CD14-positive monocyte (primary cell): ENCODE data around the gene CEP89. TPM values are rescaled to one million over a fixed set of nuclear protein-coding genes. Genes with fewer than 3 reads are reported as not detected.

Experiments used
- DNase-seq, 3 donors: peaks; one replicate each; pipeline ENCODE4 v3.0.0-alpha.2; 2011 to 2022
- H2AFZ ChIP-seq: 2 replicates; pipeline ENCODE4 v1.6.0; 2012; ENCODE audit warnings: mild to moderate bottlenecking, low read depth, low read length, inconsistent platforms; ENCODE audit not compliant: insufficient read depth, poor library complexity, severe bottlenecking
- H3K27ac ChIP-seq, 2 donors: 1 replicate in 1 of 2; 2 replicates in 1 of 2; pipeline ENCODE4 v1.5.1; 2012 to 2013; ENCODE audit warnings: low read length in 2 of 2, control low read depth in 1 of 2, inconsistent platforms in 1 of 2, low read depth in 1 of 2, mild to moderate bottlenecking in 1 of 2
- H3K27me3 ChIP-seq, 2 donors: one replicate each; pipeline versions ENCODE4 v1.6.0 to v1.6.1; 2011 to 2013; ENCODE audit warnings: low read length in 2 of 2; ENCODE audit not compliant: control insufficient read depth in 2 of 2, insufficient read depth in 2 of 2
- H3K36me3 ChIP-seq, 2 donors: replicated peaks in 1 of 2; 1 replicate in 1 of 2; 2 replicates in 1 of 2; pipeline versions ENCODE4 v1.5.1 to v1.6.1; 2012 to 2013; ENCODE audit warnings: low read length in 2 of 2, control low read depth in 1 of 2, inconsistent platforms in 1 of 2, mild to moderate bottlenecking in 1 of 2; ENCODE audit not compliant: insufficient read depth in 2 of 2, control insufficient read depth in 1 of 2
- H3K4me1 ChIP-seq, 2 donors: 1 replicate in 1 of 2; 2 replicates in 1 of 2; pipeline versions ENCODE4 v1.5.1 to v1.6.1; 2012 to 2013; ENCODE audit warnings: low read length in 2 of 2, control low read depth in 1 of 2, inconsistent platforms in 1 of 2, mild to moderate bottlenecking in 1 of 2, moderate library complexity in 1 of 2; ENCODE audit not compliant: insufficient read depth in 2 of 2, control insufficient read depth in 1 of 2
- H3K4me2 ChIP-seq: replicated peaks from 2 replicates; pipeline ENCODE3; 2012; ENCODE audit warnings: low read length, moderate library complexity, mild to moderate bottlenecking; ENCODE audit not compliant: poor library complexity, severe bottlenecking; ENCODE audit errors: extremely low read depth
- H3K4me3 ChIP-seq, 3 experiments: fragments of 200-600 bp in 1 of 3; sonication (generic) in 1 of 3; replicated peaks in 1 of 3; 1 replicate in 2 of 3; 2 replicates in 1 of 3; pipeline ENCODE4 v1.5.1; 2011 to 2013; ENCODE audit warnings: low read length in 3 of 3, mild to moderate bottlenecking in 3 of 3, control low read depth in 2 of 3, low read depth in 2 of 3, inconsistent platforms in 1 of 3, moderate library complexity in 1 of 3
- H3K79me2 ChIP-seq: 2 replicates; pipeline ENCODE4 v1.6.0; 2012; ENCODE audit warnings: mild to moderate bottlenecking, control low read depth, inconsistent platforms, low read length, moderate library complexity; ENCODE audit not compliant: insufficient read depth
- H3K9ac ChIP-seq: 2 replicates; pipeline ENCODE4 v1.6.0; 2017; ENCODE audit warnings: low read length, mild to moderate bottlenecking; ENCODE audit not compliant: insufficient read depth, poor library complexity, severe bottlenecking
- H3K9me3 ChIP-seq, 2 donors: replicated peaks in 1 of 2; 1 replicate in 1 of 2; 2 replicates in 1 of 2; pipeline versions ENCODE4 v1.5.1 to v1.6.1; 2012 to 2013; ENCODE audit warnings: low read length in 2 of 2, control low read depth in 1 of 2; ENCODE audit not compliant: control insufficient read depth in 1 of 2, insufficient read depth in 1 of 2
- H4K20me1 ChIP-seq: 2 replicates; pipeline ENCODE4 v1.6.0; 2012; ENCODE audit warnings: mild to moderate bottlenecking, low read length, control low read depth, moderate library complexity; ENCODE audit not compliant: insufficient read depth
- H3K27ac Mint-ChIP-seq, 7 donors: one replicate each; pipeline ENCODE4 v1.8.0; 2020; ENCODE audit warnings: mild to moderate bottlenecking in 7 of 7, mixed read lengths in 7 of 7, moderate library complexity in 6 of 7, inconsistent platforms in 2 of 7
- H3K27me3 Mint-ChIP-seq, 3 donors: one replicate each; pipeline ENCODE4 v1.8.0; 2021 to 2022; ENCODE audit warnings: low read depth in 3 of 3, mild to moderate bottlenecking in 3 of 3, mixed read lengths in 3 of 3, moderate library complexity in 3 of 3, inconsistent platforms in 1 of 3
- H3K36me3 Mint-ChIP-seq, 2 donors: one replicate each; pipeline ENCODE4 v1.8.0; 2020; ENCODE audit warnings: mixed read lengths in 2 of 2, inconsistent platforms in 1 of 2, mild to moderate bottlenecking in 1 of 2
- H3K4me1 Mint-ChIP-seq: one replicate; pipeline ENCODE4 v1.8.0; 2020; ENCODE audit warnings: mild to moderate bottlenecking, mixed read lengths
- H3K4me3 Mint-ChIP-seq, 2 donors: one replicate each; pipeline ENCODE4 v1.8.0; 2020; ENCODE audit warnings: mild to moderate bottlenecking in 2 of 2, mixed read lengths in 2 of 2, moderate library complexity in 1 of 2
- H3K9me3 Mint-ChIP-seq, 7 donors: one replicate each; pipeline ENCODE4 v1.8.0; 2020 to 2022; ENCODE audit warnings: mixed read lengths in 7 of 7, mild to moderate bottlenecking in 6 of 7, moderate library complexity in 6 of 7, inconsistent platforms in 2 of 7
- whole genome bisulfite sequencing: methylation state at CpG from one replicate; pipeline ENCODE4 v1.1.5; 2013; ENCODE audit warnings: missing lambda C conversion rate; ENCODE audit not compliant: insufficient coverage; 5-methylcytosine and 5-hydroxymethylcytosine counted together
- intact Hi-C, 2 donors: fragments of 100-400 bp; cut with micrococcal nuclease; formaldehyde crosslinking; loops; one replicate each; pipeline versions ENCODE4 v1.15.0 to v1.15.1; 2023
- polyA plus RNA-seq, 3 donors: library from polyadenylated mRNA; depleted of rRNA in 1 of 3; unstranded in 2 of 3; stranded (reverse) in 1 of 3; fragments of 300-500 nt in 2 of 3; fragments of >200 nt in 1 of 3; fragmentation: Illumina TruSeq in 2 of 3; gene quantifications; 1 replicate in 2 of 3; 2 replicates in 1 of 3; pipeline ENCODE4 v1.2.3, GENCODE V29; 2012 to 2021
- TF ChIP-seq, protein P1 (sequence below): fragments of 200-600 bp; IDR thresholded peaks from one replicate; pipeline ENCODE4 v1.8.0; 2022; ENCODE audit warnings: antibody characterized with exemption, mild to moderate bottlenecking

Gene CEP89
- polyA plus RNA-seq, 3 donors = 4.6 to 6.5 (median 4.7) TPM

DNA sequence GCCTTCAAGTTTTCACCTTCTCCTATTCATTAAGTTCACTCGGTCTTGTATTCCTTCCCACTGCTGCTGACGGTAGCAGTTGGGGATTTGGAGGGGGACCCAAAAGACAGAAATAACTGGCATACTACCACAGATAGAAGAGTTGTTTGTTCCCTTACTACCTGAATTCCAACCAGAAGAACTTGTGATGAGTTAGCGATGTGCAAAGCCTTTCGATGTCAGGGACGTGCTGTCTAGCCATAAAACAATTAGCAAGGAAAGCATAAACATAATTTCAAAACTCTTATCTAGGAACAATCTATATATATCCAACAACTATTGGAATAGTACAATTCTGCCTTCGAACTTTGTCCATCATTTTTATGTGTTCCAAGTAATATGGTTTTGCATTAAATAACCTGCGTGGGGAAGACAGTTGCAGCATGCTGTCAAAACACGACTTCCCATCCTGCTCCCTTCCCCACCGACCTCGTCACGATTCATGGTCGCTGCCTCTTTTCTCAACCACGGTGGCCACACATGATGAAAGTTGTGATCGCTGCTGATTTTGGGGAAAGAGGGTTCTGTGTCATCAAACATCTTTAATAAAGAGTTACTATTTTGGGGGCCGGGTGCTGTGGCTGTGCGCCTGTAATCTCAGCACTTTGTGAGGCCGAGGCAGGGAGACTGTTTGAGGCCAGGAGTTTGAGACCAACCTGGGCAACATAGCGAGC, 98.4 kb downstream of the CEP89 start:
- WGBS = 89% methylated on average over 5 of the region's 18 CpGs
- TF ChIP-seq, protein P1, sequence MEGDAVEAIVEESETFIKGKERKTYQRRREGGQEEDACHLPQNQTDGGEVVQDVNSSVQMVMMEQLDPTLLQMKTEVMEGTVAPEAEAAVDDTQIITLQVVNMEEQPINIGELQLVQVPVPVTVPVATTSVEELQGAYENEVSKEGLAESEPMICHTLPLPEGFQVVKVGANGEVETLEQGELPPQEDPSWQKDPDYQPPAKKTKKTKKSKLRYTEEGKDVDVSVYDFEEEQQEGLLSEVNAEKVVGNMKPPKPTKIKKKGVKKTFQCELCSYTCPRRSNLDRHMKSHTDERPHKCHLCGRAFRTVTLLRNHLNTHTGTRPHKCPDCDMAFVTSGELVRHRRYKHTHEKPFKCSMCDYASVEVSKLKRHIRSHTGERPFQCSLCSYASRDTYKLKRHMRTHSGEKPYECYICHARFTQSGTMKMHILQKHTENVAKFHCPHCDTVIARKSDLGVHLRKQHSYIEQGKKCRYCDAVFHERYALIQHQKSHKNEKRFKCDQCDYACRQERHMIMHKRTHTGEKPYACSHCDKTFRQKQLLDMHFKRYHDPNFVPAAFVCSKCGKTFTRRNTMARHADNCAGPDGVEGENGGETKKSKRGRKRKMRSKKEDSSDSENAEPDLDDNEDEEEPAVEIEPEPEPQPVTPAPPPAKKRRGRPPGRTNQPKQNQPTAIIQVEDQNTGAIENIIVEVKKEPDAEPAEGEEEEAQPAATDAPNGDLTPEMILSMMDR = no peak
- DNase-seq = no peak
- Mint-ChIP-seq H3K4me1 (no peaks in the 10 kb centered on the region), H3K9me3 (peaks cover 0 to 2% (median 0%) of the 10 kb centered on the region in 7 donors), H3K4me3 (no peak overlapping the region), H3K36me3 (peaks cover 0 to 3% of the 10 kb centered on the region in 2 donors), H3K27ac (no peak overlapping the region), H3K27me3 (peaks cover 2 to 6% (median 2%) of the 10 kb centered on the region in 3 donors)
- Histone ChIP-seq H2AFZ (no peak overlapping the region), H3K27ac (no peak overlapping the region), H3K4me3 (no peak overlapping the region), H3K4me1 (no peaks in the 10 kb centered on the region), H3K36me3 (no peaks in the 10 kb centered on the region), H3K79me2 (no peaks in the 10 kb centered on the region), H3K27me3 (no peaks in the 10 kb centered on the region), H3K9ac (no peak overlapping the region), H4K20me1 (no peaks in the 10 kb centered on the region), H3K9me3 (no peaks in the 10 kb centered on the region), H3K4me2 (no peak overlapping the region)
- intact Hi-C loops = no loop called here

DNA sequence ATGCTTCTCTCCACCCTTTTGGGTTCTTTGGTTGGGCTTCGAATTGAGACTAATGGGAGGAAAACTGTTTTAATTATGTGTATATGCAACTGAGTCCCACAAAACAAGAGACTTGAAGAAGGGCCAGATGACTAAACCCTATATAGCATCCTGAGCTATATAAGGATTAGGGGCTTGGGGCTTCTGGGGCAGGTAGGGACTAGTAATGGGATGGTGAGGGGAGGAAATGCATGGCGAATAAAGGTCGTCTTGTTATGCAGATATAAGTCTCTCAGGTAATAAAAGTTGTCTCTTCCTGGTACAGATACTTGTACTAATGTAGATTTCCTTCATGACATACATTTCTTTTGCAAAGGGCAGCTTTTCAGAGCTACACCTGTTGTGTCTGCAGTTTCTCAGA, 99.4 kb downstream of the CEP89 start:
- H3K27ac Mint-ChIP-seq = no peak overlapping the region
- no peak overlapping the region for H3K9ac ChIP-seq
- intact Hi-C loops = no loop called here
- peaks cover 2 to 6% (median 2%) of the 10 kb centered on the region in 3 donors for H3K27me3 Mint-ChIP-seq
- H3K36me3 ChIP-seq = no peaks in the 10 kb centered on the region
- no peaks in the 10 kb centered on the region for H3K9me3 ChIP-seq
- H2AFZ ChIP-seq = no peak overlapping the region
- H3K36me3 Mint-ChIP-seq = no peaks in the 10 kb centered on the region
- DNase-seq = no peak
- H4K20me1 ChIP-seq = no peaks in the 10 kb centered on the region
- no peaks in the 10 kb centered on the region for H3K79me2 ChIP-seq
- no peak overlapping the region for H3K27ac ChIP-seq
- H3K4me3 Mint-ChIP-seq = no peak overlapping the region
- TF ChIP-seq, protein P1 = no peak
- H3K4me2 ChIP-seq = no peak overlapping the region
- 90% methylated on average over 2 of the region's 3 CpGs for WGBS
- H3K27me3 ChIP-seq = no peaks in the 10 kb centered on the region
- no peaks in the 10 kb centered on the region for H3K4me1 Mint-ChIP-seq
- no peak overlapping the region for H3K4me3 ChIP-seq
- H3K9me3 Mint-ChIP-seq = peaks cover 0 to 2% (median 0%) of the 10 kb centered on the region in 7 donors
- no peaks in the 10 kb centered on the region for H3K4me1 ChIP-seq
